ENCODE results near the gene MTHFD2L.
"Not testable (repeated sequence)": the region's sequence is repeated elsewhere in the genome, so short reads cannot be mapped to it uniquely, and the experiment has no call there.

Gene MTHFD2L

GRCh38 chr4:74189331-74190043, 31.6 kb downstream of the MTHFD2L start:
- no peak for DNase-seq (ENCODE audit: low read depth in 2 of 2)

DNA sequence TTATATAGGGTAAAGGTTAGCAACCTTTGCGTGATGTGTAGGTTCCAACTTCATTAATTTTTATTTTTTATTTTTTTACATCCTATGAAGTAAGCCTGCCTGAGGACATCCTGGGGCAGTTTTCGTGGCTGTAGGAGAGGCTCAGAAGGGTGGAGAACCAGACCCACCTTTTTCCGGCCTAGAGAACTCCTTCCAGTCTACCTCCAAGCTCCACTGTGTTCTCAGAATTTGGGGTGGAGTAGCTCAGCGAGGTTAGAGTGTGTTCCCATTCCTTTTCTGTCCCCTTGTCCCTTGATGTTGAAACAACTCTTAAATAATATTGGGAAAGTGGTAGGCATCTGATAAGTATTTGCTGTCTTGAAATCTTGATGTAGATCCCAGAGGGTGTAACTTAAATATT, 32.4 kb downstream of the MTHFD2L start:
- no peak for DNase-seq (ENCODE audit: low read depth in 2 of 2)

DNA sequence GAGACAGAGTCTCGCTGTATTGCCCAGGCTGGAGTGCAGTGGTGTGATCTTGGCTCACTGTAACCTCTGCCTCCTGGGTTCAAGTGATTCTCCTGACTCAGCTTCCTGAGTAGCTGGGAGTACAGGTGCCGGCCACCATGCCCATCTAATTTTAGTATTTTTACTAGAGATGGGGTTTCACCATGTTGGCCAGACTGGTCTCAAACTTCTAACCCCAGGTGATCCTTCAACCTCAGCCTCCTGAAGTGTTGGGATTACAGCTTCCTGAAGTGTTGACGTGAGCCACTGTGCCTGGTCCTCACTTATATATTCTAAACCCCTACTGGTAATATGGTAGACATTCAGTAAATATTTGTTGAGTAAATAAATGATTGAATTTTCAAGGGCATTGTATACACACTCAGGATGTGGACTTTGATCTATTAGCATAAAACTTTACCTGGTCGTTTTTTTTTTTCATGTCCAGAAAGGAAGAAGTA, 33.0 kb downstream of the MTHFD2L start:
- no peak for DNase-seq (ENCODE audit: low read depth in 2 of 2)

DNA sequence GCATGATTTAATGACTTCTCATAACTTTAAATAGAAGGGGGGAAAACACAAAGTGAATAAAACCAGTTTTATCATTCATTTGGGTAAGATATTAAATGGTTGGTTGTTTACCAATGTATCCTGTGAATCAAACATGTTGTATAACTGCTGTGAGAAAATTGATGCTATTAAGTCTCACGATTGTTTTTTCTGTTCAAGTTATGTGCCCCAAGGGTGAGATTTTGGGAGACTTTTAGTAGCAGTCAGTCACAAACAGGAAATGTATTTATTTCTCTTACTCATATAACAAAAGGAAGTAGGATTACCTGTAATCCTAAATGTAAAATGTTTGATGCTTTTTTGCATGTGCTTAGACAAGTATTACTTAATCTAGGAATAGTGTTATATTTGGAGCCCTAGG, 39.2 kb downstream of the MTHFD2L start:
- no peak for DNase-seq (ENCODE audit: low read depth in 2 of 2)

DNA sequence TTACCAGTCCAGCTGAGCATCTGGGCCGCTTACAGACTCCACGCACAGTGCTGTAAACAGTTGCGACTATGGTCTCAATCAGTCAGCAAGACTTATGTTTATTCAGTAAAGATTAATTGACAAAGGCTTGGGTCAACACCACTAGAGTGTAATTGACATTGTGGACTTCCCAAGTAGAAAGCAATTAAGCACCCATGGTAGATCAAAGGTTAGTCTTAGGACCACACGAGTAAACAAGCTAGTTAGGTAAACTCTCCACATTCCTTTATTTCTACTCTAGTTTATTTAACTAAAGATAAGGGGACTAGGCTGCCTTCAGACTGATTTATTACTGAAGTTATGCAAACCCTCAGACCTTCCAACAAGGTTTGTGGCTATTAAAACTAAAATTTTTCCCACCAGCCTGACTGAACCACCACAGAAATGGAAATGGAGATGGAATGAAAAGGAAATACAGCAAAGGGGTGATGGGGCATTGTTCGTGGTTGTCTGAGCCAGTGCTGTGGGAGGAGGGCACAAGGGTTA, 44.2 kb downstream of the MTHFD2L start:
- no peak for DNase-seq (ENCODE audit: low read depth in 2 of 2)

- no peak for DNase-seq (ENCODE audit: low read depth in 2 of 2)
These were observed 45.5 kb downstream of the MTHFD2L start for GRCh38 chr4:74203467-74203866.

DNA sequence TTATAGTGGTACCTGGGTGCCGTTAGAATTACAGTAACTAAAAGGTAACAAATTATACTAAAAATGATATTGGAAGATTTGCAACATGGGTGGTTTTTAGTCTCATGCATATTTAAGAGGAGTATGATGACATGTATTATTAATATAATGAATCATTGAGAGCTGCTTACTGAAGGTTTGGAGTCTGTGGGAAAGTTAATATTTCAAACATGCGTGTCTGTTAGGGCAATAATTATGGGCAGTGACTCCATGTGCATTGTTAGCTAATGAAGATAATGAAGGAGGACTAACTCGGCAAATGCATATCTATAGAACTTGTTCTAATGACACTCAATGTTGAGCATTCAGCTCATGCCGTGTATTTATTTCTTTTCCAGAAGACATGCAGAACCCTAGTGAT, 47.1 kb downstream of the MTHFD2L start:
- DNase-seq (ENCODE audit: low read depth in 2 of 2), result no peak

GRCh38 chr4:74205559-74205958, 47.6 kb downstream of the MTHFD2L start:
- DNase-seq (ENCODE audit: low read depth in 2 of 2), result no peak

DNA sequence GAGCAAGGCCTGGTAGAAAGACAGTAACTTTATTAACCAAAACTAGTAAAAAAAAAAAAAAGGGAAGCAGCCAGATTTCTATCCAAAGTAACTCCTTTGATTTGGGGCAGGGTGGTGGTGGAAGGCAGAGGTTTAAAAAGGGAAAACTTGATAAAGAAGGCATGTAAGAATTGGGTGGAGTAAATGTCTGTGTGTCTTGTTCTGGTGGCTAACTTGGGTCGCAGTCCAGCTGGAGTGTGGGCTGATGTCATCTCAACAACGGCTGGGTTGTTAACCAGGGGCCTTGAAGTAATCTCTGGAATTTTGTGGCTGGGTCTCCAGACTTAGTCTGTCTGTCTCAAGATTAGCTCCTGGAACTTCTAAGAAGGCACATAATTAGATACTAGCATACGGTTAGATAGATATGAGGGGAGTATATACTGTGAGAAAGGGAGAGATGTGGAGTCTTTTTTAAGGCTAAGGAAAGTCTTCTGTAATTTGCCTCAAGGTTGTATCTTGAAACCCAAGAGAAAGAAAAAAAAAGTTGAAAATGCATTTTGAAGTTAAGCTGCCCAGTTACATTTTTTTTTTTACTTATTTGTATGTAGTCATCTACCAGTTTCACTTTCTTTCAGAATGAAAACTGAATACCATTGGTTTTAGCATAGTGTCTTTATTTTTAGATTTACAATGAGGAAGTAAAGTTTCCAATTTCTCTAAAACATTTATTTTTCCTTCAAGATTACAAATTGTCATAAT, 48.3 kb downstream of the MTHFD2L start:
- DNase-seq (ENCODE audit: low read depth in 2 of 2), result no peak

GRCh38 chr4:74214457-74215159, 56.7 kb downstream of the MTHFD2L start:
- not testable (repeated sequence) for DNase-seq (ENCODE audit: low read depth in 2 of 2)

GRCh38 chr4:74215236-74215635, 57.3 kb downstream of the MTHFD2L start:
- not testable (repeated sequence) for DNase-seq (ENCODE audit: low read depth in 2 of 2)

- DNase-seq (ENCODE audit: low read depth in 2 of 2), result no peak
These were observed 59.4 kb downstream of the MTHFD2L start for GRCh38 chr4:74217365-74217764.

- DNase-seq (ENCODE audit: low read depth in 2 of 2), result no peak
These were observed 60.3 kb downstream of the MTHFD2L start for GRCh38 chr4:74218201-74218600.

DNA sequence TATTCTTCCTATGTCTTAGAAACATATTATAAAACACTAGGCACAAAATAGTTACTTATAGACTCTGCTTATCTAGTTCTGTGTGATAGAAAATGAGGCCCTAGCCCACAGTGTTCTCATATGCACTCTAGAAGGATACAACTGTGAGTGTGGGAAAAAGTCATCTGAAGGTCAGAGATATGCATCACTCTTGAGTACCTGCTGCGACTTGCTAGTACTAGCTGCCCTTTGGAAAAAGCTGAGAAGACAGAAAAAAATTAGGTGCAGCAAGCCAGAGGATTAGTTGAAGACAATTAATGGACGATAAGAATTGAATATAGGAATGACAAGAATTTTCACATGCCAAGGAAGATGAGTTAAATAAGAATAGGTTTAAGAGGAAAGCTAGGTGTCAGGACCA, 61.3 kb downstream of the MTHFD2L start:
- DNase-seq (ENCODE audit: low read depth in 2 of 2), result no peak

GRCh38 chr4:74223098-74223497, 65.2 kb downstream of the MTHFD2L start:
- no peak for DNase-seq (ENCODE audit: low read depth in 2 of 2)

DNA sequence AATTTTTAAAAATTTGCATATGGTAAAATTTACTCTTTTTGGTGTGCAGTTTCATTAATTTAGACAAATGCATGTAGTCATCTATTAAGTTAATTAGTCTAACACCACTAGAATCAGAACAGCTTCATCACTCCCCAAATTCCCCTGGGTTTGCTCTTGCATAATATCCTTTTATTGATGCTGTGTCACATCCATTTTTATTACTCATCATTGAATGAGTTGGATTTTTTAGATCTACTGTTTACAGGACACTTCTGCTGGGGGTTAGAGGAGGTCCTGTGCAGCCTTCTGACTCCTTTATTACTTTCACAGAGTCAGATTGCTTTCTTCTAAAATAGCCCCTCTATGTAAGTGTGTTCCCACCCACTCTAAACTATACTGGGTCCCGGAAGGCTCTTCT, 65.9 kb downstream of the MTHFD2L start:
- no peak for DNase-seq (ENCODE audit: low read depth in 2 of 2)

DNA sequence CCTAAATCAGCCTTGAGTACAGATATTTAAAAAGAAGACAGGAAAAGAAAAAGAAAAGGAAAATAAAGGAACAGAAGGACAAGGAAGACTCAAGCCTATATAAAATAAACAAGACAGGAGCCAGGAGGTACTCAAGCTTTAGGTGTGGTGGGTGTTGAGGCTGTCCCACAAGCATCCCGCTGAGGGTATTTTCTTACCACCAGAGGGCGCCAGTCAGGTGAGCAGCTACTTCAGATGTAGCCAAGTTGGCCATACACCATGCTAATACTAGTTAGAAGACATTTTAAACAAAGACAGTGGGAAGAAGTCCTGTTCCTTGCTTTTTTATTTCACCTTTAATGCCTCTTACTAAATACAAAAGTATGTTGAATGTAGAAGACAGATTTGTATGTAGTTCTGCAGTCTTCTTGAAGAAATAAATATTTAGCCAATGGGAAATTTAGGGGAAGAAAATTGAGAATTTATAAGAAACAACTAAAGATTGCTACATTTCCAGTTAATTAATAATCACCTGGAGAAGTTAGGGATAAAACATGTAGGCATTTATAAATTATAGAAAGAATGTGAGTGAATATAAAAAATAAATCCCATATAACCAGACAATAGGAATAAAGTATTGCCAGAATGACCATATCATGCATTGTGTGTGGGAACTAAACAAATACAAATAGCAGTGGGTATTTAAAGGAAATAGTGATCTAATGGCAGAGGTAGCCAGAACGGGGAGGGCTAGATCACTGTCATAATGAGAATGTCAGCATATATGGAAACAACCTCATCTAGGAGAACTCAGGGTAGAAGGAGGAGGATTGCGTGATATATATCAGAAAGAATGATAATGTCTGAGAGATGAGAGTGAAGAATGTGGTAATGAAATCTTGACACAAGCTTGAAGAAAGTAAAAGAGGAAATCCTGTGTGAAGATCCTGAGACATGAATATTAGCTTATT, 71.0 kb downstream of the MTHFD2L start:
- peak; percentile 28 to 51 for DNase-seq (ENCODE audit: low read depth in 2 of 2)

DNA sequence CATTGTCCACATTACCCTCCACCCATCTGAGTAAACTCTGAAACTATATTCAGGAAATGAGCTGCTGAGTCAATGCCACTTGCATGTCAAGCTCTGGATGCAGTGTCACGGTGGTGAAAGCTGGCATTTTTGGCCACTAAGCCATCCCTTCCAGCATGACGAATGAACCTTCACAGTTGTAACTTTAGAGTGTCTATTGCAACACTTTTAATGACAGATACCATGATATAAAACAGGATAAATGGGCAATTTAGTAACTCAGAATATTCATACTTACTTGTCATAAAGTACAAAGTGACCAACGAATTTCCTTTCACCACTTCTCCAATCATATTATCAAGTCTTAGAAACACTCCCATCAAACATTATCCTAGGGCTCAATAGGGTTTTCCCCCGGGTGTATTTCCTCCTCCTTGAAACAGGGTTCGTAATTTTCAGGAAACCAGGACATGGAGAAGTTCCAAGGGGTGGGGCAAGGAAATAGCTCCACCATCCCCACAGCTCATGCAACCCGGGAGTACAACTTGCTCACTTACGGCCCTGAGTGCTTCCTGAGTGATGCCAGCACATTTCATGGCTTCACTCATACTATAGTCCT, 73.1 kb downstream of the MTHFD2L start:
- DNase-seq (ENCODE audit: low read depth in 2 of 2), result no peak

- DNase-seq (ENCODE audit: low read depth in 2 of 2), result no peak
These were observed 77.2 kb downstream of the MTHFD2L start for GRCh38 chr4:74235135-74235534.

DNA sequence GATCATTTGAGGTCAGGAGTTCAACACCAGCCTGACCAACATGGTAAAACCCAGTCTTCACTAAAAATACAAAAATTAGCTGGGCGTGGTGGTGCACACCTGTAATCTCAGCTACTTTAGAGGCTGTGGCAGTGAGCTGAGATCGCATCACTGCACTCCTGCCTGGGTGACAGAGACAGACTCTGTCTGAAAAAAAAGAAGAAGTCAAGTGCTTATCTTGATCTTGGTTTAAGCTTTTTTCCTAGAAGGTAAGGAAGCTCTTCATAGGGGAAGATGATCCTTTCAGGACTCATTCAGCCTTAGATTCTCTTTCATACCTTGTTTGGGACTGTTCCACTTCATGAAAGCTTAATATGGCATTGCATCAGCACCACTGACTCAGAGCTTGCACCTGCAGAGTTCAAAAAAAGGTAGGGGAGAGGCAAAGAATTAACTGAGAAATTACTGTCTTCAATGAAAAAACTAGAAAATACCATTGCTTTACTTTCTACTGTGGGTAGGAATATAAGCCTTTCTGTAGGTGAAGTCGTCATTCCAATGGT, 79.6 kb downstream of the MTHFD2L start:
- no peak for DNase-seq (ENCODE audit: low read depth in 2 of 2)

DNA sequence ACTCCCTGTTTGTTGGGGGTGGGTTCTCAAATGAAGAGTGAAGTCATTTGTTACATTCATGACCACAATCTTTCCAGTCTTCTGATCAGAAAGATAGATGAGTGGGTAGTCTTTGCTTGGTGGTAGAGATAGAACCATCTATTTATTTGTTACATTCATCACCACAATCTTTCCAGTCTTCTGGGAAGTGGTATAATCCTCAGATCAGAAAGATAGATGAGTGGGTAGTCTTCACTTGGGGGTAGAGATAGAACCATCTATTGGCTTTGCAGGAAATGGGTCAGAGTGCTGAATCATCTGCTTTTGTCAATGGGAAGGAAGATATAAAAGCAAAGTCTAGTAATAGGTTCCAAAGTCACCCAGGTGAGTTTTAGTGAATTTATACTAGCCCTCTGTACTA, 86.1 kb downstream of the MTHFD2L start:
- no peak for DNase-seq (ENCODE audit: low read depth in 2 of 2)

Data from stimulated activated CD8-positive, alpha-beta memory T cell treated with anti-CD3 and anti-CD28 coated beads, Interleukin-7, amount 100 ng/mL, for 1 hour (primary cell).